Lower leg skin (tissue), 4 donors: Measurements from ENCODE around the gene NEK3. TPM values are rescaled to one million over a fixed set of nuclear protein-coding genes. Genes with fewer than 3 reads are reported as not detected.
A peak's percentile ranks its signal among the peaks of the same experiment; 100 is the strongest.
"Not testable (repeated sequence)": the region's sequence is repeated elsewhere in the genome, so short reads cannot be mapped to it uniquely, and the experiment has no call there.

Source experiments
- DNase-seq, 2 donors: peaks; one replicate each; pipeline ENCODE4 v3.0.0-alpha.2; 2019; ENCODE audit warnings: low spot score in 2 of 2
- H3K4me3 ChIP-seq: fragments of 200-600 bp; sonication (generic); 2 replicates; pipeline ENCODE4 v1.5.1; 2017; ENCODE audit warnings: mild to moderate bottlenecking, low read depth; ENCODE audit not compliant: poor library complexity, severe bottlenecking
- POLR2A ChIP-seq, 2 donors: fragments of 450-650 bp; IDR thresholded peaks; one replicate each; pipeline ENCODE4 v1.6.1; 2016 to 2017; ENCODE audit warnings: antibody characterized with exemption in 2 of 2, mild to moderate bottlenecking in 1 of 2, moderate library complexity in 1 of 2
- WGBS, 2 donors: methylation state at CpG; one replicate each; pipeline ENCODE4 v1.1.5; 2018; 5-methylcytosine and 5-hydroxymethylcytosine counted together
- intact Hi-C: fragments of 100-400 bp; cut with DNase I; formaldehyde crosslinking; loops from one replicate; pipeline ENCODE4 v1.15.0; 2023; ENCODE audit warnings: low total_unique reads
- total RNA-seq, 4 donors: library from RNA; depleted of rRNA; stranded (reverse); fragments of >200 nt; gene quantifications; one replicate each; pipeline ENCODE4 v1.1.0, GENCODE V29; 2016
- TF ChIP-seq, protein P1 (sequence below), 3 donors: fragments of 450-650 bp; IDR thresholded peaks; one replicate each; pipeline ENCODE4 v1.5.1; 2016; ENCODE audit warnings: antibody characterized with exemption in 3 of 3, mild to moderate bottlenecking in 3 of 3, moderate library complexity in 2 of 3

Gene NEK3, protein sequence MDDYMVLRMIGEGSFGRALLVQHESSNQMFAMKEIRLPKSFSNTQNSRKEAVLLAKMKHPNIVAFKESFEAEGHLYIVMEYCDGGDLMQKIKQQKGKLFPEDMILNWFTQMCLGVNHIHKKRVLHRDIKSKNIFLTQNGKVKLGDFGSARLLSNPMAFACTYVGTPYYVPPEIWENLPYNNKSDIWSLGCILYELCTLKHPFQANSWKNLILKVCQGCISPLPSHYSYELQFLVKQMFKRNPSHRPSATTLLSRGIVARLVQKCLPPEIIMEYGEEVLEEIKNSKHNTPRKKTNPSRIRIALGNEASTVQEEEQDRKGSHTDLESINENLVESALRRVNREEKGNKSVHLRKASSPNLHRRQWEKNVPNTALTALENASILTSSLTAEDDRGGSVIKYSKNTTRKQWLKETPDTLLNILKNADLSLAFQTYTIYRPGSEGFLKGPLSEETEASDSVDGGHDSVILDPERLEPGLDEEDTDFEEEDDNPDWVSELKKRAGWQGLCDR
- 10 to 100 TPM in 2 of 4 donors, 1 to 10 TPM in 2; 8.5 to 16.6 (median 9.9) TPM for total RNA-seq

DNA sequence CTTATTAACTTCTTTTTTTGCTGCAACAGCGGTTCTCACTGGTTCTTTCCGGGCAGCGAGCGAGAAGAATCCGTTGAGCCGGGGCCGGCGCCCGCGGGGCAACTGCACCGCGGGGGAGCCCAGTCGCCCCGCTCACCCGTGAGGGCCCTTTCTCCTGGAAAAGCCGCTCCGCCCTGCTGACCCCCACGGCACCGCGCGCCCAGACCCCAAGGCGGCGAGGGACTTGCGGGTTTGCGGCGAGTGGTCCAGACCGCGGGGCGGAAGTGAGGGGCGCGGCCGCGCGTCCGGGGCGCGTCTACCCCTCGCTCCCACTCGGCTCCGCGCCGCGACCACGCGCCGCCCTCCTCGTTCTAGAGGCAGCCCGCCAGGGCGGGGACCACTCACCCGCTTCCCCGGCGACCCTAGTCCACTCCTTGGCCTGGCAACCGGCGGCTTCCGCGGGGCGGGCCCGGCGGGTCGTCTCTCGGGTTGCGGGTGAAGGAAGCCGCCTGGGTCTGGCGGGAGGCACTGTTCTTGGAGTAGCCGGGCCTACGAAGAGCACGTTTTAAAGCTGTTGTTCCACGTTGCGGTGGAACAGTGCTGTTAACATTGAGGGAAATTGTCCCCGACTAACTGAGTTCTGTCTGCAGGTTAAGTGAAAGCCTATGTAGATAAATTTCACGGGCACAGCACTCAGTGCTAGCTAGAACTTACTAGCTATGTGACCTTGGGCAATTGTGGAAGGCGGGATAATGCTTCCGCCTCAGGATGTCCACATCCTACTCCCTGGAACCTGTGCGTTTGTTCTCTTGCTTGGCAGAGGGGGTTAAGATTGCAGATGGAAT lies at the start of gene NEK3:
Gene NEK3 (minus strand): TSS at position 439 of the 824 bp plus-strand sequence. CDS start 3,406 bp downstream, outside the sequence.
- peak within 1 kb of the TSS; percentile 95 for H3K4me3 ChIP-seq
- no peak for TF ChIP-seq POLR2A (IDR thresholded peaks at IDR 0.05)
- TF ChIP-seq, protein P1, sequence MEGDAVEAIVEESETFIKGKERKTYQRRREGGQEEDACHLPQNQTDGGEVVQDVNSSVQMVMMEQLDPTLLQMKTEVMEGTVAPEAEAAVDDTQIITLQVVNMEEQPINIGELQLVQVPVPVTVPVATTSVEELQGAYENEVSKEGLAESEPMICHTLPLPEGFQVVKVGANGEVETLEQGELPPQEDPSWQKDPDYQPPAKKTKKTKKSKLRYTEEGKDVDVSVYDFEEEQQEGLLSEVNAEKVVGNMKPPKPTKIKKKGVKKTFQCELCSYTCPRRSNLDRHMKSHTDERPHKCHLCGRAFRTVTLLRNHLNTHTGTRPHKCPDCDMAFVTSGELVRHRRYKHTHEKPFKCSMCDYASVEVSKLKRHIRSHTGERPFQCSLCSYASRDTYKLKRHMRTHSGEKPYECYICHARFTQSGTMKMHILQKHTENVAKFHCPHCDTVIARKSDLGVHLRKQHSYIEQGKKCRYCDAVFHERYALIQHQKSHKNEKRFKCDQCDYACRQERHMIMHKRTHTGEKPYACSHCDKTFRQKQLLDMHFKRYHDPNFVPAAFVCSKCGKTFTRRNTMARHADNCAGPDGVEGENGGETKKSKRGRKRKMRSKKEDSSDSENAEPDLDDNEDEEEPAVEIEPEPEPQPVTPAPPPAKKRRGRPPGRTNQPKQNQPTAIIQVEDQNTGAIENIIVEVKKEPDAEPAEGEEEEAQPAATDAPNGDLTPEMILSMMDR (IDR thresholded peaks at IDR 0.05), result no peak
- WGBS, 2 donors, result 4 to 6% methylated on average over 27 to 48 of the region's 74 CpGs
- intact Hi-C loops, result no loop called here
- peak; percentile 57 to 93 for DNase-seq

DNA sequence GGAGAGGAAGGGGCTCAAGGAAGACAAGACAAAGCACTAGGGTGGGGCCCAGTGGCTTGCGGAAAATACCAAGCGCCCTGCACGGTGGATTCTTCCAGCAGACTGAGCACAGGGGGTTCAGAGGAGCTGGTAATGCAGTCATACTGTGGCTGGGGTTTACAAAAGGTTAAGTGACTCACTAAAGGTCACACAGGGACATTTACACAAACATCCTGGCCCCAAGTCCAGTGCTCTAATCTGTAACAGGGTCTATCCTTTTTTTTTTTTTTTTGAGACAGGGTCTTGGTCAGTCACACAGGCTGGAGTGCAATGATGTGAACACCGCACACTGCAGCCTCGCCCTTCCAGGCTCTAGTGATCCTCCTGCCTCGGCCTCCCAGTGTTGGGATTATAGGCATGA lies 49.0 kb upstream of the NEK3 start:
- intact Hi-C loops, DNase-seq, H3K4me3 ChIP-seq: not testable (repeated sequence)
- 80 to 87% methylated on average over 6 of the region's 6 CpGs for WGBS, 2 donors

DNA sequence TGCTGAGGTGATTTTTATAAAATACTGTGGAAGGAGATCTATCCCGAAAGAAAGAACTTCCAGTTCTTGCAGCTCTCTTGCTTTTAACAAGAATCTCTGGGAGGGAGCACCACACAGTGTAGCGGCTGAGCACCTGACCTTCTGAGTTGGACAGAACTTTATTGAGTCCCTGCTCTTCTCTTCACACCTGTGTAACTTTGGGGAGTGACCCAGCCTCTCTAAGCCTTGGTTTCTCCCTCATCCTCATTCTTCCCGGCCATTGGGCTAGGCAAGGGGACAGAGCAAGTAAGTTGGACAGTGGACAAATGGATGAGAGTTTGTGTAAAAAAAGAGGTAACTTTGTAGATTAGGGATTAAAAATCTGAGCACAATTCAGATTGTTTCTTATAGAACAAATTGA lies 48.5 kb upstream of the NEK3 start:
- intact Hi-C loops, DNase-seq, H3K4me3 ChIP-seq: not testable (repeated sequence)
- WGBS, 2 donors, result 85 to 96% methylated on average over 3 of the region's 3 CpGs

DNA sequence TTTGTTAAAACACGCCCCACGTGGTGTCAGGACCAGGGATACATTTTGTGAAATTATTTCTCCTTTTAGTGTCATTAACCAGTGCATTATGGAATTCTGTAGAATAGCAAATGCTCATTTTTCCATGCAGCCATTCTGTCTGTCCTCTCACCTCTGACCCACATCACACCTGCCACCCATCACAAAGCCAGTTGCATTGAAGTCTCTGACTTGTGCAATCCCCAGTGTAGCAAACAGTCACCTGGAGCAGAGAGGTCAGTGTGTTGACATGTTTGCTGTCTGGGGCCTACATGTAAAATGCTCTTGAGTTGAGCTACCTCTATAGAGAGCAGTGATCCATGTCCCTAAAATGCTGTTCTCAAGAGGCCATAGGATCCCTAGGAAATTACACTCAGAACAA lies 47.9 kb upstream of the NEK3 start:
- intact Hi-C loops, DNase-seq: not testable (repeated sequence)
- 85 to 88% methylated on average over 2 of the region's 2 CpGs for WGBS, 2 donors

DNA sequence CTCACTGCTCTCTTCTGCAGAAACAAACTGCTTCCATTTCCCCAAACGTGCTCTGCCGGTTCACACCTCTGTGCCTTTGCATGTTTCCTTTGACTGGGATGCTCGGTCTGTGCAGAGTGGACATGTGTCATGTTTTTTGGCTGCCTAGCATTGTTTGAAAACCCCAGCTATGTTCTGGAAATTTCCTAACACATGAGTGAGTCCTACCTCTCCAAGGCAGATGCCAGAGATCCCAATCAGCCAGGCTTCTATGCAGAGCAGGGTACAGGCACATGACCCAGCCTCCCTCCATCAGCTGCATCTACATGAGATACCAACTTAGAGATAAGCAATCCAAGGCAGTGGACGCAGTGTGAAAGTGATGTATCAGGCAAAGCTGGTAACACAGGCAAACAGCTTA lies 45.1 kb upstream of the NEK3 start:
- H3K4me3 ChIP-seq, DNase-seq, intact Hi-C loops: not testable (repeated sequence)
- WGBS, 2 donors, result 65 to 66% methylated on average over 4 of the region's 4 CpGs

More for the DNA sequence above, 47.9 kb upstream of the NEK3 start:
- not testable (repeated sequence) for H3K4me3 ChIP-seq

DNA sequence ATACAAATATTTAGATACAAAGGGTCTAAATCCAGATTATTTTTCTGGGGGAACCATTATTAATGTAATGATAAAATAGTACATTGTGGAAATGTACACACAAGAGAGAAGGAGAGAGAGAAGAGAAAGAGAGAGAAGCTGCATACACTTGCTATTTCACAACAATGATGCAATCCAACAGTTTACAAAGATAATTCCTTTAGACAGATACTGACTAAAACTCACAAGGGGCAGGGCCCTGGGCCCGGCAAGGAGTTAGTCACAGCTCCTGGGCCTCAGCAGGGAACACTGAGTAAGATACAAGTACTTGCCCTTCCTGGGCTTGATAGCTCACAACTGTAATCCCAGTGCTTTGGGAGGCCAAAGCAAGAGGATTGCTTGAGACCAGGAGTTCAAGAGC lies 44.5 kb upstream of the NEK3 start:
- DNase-seq, intact Hi-C loops, H3K4me3 ChIP-seq: not testable (repeated sequence)
- WGBS, 2 donors, result 10 to 43% methylated on average over 1 of the region's 1 CpG

DNA sequence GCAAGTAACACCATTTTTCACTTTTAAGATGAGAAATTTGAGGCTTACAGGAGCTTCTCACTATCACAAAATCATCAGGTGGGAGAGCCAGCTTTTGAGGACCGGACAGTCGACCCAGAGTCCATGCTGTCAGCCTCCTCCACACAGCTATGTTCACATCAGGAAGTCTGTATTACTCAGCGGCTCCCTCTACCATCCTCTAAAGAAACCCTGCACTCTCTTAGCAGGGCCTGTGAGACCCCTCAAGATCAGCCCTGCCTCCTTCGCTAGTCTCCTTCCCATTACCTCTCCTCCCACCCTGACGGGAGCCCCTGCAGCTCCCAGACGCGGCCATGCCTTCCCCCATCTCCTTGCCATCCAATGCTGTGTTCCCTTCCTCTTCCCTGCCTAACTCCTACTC lies 43.1 kb upstream of the NEK3 start:
- intact Hi-C loops, DNase-seq, H3K4me3 ChIP-seq: not testable (repeated sequence)
- 63 to 65% methylated on average over 7 of the region's 7 CpGs for WGBS, 2 donors

DNA sequence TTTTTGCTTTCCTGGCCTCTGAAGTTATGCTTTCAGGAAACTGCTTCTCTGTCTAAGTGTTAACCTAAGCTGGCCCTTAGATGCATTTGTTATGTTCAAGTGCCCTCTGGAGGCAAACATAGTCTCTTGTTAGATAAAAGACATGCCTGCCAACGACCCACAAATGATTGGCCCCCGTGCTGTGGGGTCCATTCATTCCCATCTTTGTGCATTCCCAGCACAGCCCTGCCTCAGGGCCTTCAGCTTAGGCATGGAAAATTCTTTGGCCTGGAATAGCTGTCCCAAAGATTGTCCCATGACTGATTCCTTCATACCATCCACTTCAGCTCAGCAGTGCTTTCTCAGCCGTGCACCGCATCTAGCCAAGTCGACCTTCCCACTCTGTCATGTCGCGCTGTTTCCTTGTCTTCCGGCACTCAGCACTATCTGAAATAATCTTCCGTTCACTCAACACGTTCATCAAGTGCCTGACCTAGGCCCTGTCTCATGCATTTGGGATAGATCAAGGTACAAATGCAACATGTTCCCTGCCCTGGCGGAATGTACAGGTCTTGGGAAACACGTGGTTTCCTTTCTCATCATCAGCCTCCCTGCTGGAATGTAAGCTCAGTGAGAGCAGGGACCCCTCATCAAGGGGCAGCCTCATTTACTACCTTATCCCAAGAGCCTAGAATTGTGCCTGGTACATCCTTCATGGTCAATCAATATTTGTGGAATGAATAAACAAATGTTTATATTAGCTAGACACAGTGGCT lies 42.2 kb upstream of the NEK3 start:
- intact Hi-C loops, H3K4me3 ChIP-seq, DNase-seq: not testable (repeated sequence)
- WGBS, 2 donors, result 58 to 66% methylated on average over 12 of the region's 12 CpGs

DNA sequence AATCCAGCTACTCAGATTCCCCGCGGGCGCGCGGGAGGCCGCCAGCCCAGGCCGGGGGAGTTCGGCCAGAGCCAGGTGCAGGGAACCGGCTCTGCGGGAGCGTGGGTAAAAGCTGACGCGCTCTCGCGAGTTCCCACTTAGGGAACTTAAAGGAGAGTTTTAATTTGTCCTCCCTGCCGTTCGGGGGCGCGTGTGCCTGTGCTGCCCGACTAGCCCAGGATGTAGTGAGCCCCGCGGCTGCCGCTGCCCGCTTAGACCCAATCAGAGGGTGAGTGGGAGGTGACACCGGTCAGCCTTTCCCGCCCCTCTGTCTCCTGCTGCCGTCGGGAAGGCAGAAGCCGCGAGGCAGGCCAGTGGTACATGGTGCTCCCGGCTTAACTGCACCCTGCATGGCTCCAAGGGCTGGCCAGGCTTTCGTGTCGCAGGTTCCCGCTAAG lies 36.0 kb upstream of the NEK3 start:
- DNase-seq, result peak; percentile 59 to 96
- WGBS, 2 donors, result 0 to 14% methylated on average over 17 of the region's 34 CpGs
- TF ChIP-seq, protein P1 (IDR thresholded peaks at IDR 0.05), result no peak
- no peak for TF ChIP-seq POLR2A (IDR thresholded peaks at IDR 0.05)
- intact Hi-C loops, result no loop called here
- H3K4me3 ChIP-seq, result peak overlapping the region; percentile 59
